Hepatocyte (in vitro differentiated cells): ENCODE results near the gene OLIG3.

Experiments used
- EZH2 ChIP-seq: fragments of 200-600 bp; sonication (generic); IDR thresholded peaks from 2 replicates; pipeline ENCODE4 v1.6.1; 2016; ENCODE audit warnings: antibody characterized with exemption, mild to moderate bottlenecking, borderline replicate concordance
- TF ChIP-seq, protein P1 (sequence below): fragments of 200-600 bp; sonication (generic); IDR thresholded peaks from 2 replicates; pipeline ENCODE4 v1.5.1; 2016; ENCODE audit warnings: antibody characterized with exemption, mild to moderate bottlenecking; ENCODE audit not compliant: poor library complexity

GRCh38 chr6:137530404-137530803 is 36.2 kb upstream of the OLIG3 start:
- TF ChIP-seq, protein P1, sequence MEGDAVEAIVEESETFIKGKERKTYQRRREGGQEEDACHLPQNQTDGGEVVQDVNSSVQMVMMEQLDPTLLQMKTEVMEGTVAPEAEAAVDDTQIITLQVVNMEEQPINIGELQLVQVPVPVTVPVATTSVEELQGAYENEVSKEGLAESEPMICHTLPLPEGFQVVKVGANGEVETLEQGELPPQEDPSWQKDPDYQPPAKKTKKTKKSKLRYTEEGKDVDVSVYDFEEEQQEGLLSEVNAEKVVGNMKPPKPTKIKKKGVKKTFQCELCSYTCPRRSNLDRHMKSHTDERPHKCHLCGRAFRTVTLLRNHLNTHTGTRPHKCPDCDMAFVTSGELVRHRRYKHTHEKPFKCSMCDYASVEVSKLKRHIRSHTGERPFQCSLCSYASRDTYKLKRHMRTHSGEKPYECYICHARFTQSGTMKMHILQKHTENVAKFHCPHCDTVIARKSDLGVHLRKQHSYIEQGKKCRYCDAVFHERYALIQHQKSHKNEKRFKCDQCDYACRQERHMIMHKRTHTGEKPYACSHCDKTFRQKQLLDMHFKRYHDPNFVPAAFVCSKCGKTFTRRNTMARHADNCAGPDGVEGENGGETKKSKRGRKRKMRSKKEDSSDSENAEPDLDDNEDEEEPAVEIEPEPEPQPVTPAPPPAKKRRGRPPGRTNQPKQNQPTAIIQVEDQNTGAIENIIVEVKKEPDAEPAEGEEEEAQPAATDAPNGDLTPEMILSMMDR = no peak
- no peak for TF ChIP-seq EZH2
